Vagina (tissue), 2 donors: Measurements from ENCODE around the gene EID1.

Experiments
- POLR2A ChIP-seq, 2 donors: fragments of 450-650 bp; IDR thresholded peaks; one replicate each; pipeline ENCODE4 v1.6.1; 2017; ENCODE audit warnings: antibody characterized with exemption in 2 of 2, mild to moderate bottlenecking in 2 of 2, moderate library complexity in 2 of 2
- POLR2AphosphoS5 ChIP-seq, 2 donors: sonication (generic); formaldehyde crosslinking; IDR thresholded peaks; one replicate each; pipeline ENCODE4 v1.9.0; 2017; ENCODE audit warnings: antibody characterized with exemption in 2 of 2, mild to moderate bottlenecking in 2 of 2, low read depth in 1 of 2; ENCODE audit not compliant: insufficient read depth in 1 of 2
- TF ChIP-seq, protein P1 (sequence below), 3 experiments: fragments of 450-650 bp in 2 of 3; fragments of 200-600 bp in 1 of 3; sonication (generic) in 1 of 3; IDR thresholded peaks; one replicate each; pipeline ENCODE4 v1.5.1; 2017 to 2019; ENCODE audit warnings: antibody characterized with exemption in 3 of 3, mild to moderate bottlenecking in 2 of 3, moderate library complexity in 2 of 3

DNA sequence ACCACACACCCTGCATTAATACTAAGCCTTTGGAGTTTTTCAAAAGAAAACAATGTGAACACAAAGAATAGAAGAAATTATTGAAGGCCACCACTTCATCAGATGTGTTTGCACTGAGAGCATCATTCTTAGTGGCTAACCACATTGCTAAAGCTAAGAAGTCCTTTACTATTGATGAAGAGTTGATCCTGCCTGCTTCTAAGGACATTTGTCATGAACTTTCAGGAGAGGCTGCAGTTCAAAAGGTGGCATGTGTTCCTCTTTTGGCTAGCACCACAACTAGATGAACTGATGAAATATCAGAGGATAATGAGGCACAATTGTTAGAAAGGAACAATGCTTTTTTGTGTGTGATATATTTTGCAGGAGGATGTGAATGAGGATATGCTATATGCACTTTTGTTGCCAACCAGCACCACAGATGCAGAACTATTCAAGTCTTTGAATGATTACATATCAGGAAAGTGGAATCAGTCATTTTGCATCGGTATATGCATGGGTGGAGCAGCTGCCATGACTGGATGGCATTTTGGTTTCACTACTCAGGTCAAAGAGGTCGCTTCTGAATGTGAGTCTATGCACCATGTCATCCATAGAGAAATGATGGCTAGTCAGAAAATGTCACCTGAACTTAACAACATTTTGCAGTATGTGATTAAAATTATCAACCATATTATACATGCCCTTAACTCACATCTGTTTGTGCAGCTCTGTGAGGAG is 2.5 kb upstream of the EID1 start:
- TF ChIP-seq, protein P1, sequence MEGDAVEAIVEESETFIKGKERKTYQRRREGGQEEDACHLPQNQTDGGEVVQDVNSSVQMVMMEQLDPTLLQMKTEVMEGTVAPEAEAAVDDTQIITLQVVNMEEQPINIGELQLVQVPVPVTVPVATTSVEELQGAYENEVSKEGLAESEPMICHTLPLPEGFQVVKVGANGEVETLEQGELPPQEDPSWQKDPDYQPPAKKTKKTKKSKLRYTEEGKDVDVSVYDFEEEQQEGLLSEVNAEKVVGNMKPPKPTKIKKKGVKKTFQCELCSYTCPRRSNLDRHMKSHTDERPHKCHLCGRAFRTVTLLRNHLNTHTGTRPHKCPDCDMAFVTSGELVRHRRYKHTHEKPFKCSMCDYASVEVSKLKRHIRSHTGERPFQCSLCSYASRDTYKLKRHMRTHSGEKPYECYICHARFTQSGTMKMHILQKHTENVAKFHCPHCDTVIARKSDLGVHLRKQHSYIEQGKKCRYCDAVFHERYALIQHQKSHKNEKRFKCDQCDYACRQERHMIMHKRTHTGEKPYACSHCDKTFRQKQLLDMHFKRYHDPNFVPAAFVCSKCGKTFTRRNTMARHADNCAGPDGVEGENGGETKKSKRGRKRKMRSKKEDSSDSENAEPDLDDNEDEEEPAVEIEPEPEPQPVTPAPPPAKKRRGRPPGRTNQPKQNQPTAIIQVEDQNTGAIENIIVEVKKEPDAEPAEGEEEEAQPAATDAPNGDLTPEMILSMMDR (IDR thresholded peaks at IDR 0.05), result no peak
- TF ChIP-seq POLR2A (IDR thresholded peaks at IDR 0.05), result no peak
- no peak for TF ChIP-seq POLR2AphosphoS5 (IDR thresholded peaks at IDR 0.05; ENCODE audit: insufficient read depth in 1 of 2, low read depth in 1 of 2)
